ENCODE measurements around the gene TOP1. TPM values are rescaled to one million over a fixed set of nuclear protein-coding genes. Genes with fewer than 3 reads are reported as not detected.

The TOP1 gene
- total RNA-seq, 2 donors from 2014 or later: 19.7 to 21.2 TPM

DNA sequence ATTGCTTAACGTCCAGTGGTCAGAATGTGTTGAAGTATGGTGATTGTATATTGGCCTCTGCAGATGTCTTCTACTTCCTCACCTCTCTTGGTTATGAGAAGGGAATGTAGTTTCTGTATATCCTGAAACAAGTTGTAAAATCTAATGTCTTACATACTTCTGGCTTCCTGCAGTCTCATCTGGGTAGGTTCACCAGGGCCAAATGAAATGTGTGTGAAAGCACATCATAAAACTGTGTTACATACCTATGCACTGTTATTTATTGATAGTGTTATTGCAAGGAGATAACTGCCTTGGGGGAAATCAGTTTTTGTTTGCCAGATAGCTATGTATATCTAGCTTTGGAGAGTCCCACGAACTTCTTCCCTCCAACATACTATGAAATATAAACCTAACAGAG, 73.0 kb downstream of the TOP1 start:
- Histone ChIP-seq H3K9me3 (no peaks in the 10 kb centered on the region), H3K27me3 (no peaks in the 10 kb centered on the region), H3K27ac (no peak overlapping the region), H3K4me3 (no peak overlapping the region), H3K36me3 (peaks cover 78% of the 10 kb centered on the region), H3K4me1 (no peaks in the 10 kb centered on the region)
- no peak for TF ChIP-seq CTCF (IDR thresholded peaks at IDR 0.05)
- DNase-seq (ENCODE audit: low spot score): no peak

GRCh38 chr20:41108531-41108930, 79.9 kb downstream of the TOP1 start:
- Histone ChIP-seq H3K4me3 (no peak overlapping the region), H3K9me3 (no peaks in the 10 kb centered on the region), H3K27me3 (no peaks in the 10 kb centered on the region), H3K4me1 (no peaks in the 10 kb centered on the region), H3K27ac (no peak overlapping the region), H3K36me3 (peaks cover 32% of the 10 kb centered on the region)
- no peak for TF ChIP-seq CTCF (IDR thresholded peaks at IDR 0.05)
- DNase-seq (ENCODE audit: low spot score): no peak

DNA sequence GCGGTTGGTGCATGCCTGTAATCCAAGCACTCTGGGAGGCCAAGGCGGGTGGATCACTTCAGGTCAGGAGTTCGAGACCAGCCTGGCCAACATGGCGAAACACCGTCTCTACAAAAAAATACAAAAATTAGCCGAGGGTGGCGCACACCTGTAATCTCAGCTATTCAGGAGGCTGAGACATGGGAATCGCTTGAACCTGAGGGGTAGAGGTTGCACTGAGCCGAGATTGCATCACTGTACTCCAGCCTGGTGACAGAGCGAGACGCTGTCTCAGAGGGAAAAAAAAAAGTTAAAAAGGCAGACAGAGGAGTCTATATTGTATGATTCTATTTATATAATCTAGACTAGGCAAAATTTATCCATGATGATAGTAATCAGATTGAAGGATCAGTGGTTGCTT, 81.4 kb downstream of the TOP1 start:
- no peak for DNase-seq (ENCODE audit: low spot score)
- H3K27ac ChIP-seq: no peak overlapping the region
- peaks cover 36% of the 10 kb centered on the region for H3K36me3 ChIP-seq
- H3K9me3 ChIP-seq: no peaks in the 10 kb centered on the region
- no peak overlapping the region for H3K4me3 ChIP-seq
- no peak for TF ChIP-seq CTCF (IDR thresholded peaks at IDR 0.05)
- no peaks in the 10 kb centered on the region for H3K4me1 ChIP-seq
- no peaks in the 10 kb centered on the region for H3K27me3 ChIP-seq

- Histone ChIP-seq H3K4me3 (no peak overlapping the region), H3K36me3 (peaks cover 47% of the 10 kb centered on the region), H3K9me3 (no peaks in the 10 kb centered on the region), H3K27ac (no peak overlapping the region), H3K27me3 (no peaks in the 10 kb centered on the region), H3K4me1 (no peaks in the 10 kb centered on the region)
- no peak for TF ChIP-seq CTCF (IDR thresholded peaks at IDR 0.05)
- DNase-seq (ENCODE audit: low spot score): no peak
These were observed 82.4 kb downstream of the TOP1 start for GRCh38 chr20:41110930-41111577.

DNA sequence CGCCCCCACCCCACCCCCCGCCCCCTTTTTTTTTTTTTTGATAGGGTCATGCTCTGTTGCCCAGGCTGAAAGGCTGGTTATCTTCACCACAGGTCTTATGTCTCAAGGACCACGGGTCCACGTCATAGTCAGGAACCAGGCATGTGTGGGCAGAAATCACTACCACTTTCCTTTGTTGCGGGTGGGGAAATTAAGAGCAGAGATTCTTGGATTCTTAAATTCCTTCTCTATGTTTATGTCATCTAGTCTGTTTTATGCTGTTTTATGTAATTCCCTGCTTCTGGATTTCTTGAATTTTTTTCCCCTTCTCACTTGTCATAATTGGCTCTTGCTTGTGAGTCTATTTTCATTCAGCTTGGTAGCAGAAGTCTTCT, 82.9 kb downstream of the TOP1 start:
- H3K27ac ChIP-seq: no peak overlapping the region
- no peak overlapping the region for H3K4me3 ChIP-seq
- peaks cover 52% of the 10 kb centered on the region for H3K36me3 ChIP-seq
- H3K9me3 ChIP-seq: no peaks in the 10 kb centered on the region
- no peak for TF ChIP-seq CTCF (IDR thresholded peaks at IDR 0.05)
- no peaks in the 10 kb centered on the region for H3K27me3 ChIP-seq
- DNase-seq (ENCODE audit: low spot score): no peak
- H3K4me1 ChIP-seq: no peaks in the 10 kb centered on the region
